ENCODE results near the gene CYFIP1.

CYFIP1 gene

DNA sequence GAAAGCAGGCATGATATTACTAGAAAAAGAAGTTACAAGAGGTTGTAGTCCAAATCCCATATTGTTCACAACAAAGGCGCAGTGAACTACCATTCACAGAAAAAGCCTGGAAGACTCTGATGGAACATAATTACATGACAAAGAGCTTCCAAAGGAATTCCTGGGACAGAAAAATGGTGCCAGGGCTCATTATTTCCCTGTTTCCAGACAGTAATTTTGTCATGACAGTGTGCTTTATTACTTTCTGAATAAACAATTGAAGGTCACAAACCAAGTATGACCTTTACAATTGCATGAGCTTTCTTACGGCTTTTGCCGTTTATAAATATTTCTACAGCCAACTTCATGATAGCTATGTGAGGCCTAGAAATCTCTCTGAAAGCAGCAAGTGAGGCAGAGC lies 61.0 kb downstream of the CYFIP1 start:
- WGBS (ENCODE audit: extremely low coverage, insufficient coverage, insufficient read length): no CpG with 5 or more reads among the region's 3 CpGs
- Histone ChIP-seq H3K4ac (ENCODE audit: low read depth, low read length) (no peak overlapping the region), H3K27me3 (ENCODE audit: insufficient read depth, low read length) (no peaks in the 10 kb centered on the region), H3K18ac (ENCODE audit: low read length) (no peak overlapping the region), H3K79me2 (ENCODE audit: control insufficient read depth, insufficient read depth, low read length, poor library complexity) (peaks cover 1% of the 10 kb centered on the region), H3K27ac (ENCODE audit: low read depth, low read length) (no peak overlapping the region), H3K4me1 (ENCODE audit: control insufficient read depth in 1 of 2, insufficient read depth in 2 of 2, low read length in 2 of 2) (no peaks in the 10 kb centered on the region), H2BK12ac (ENCODE audit: low read length) (no peak overlapping the region), H3K4me3 (ENCODE audit: low read depth, low read length) (no peak overlapping the region), H4K8ac (ENCODE audit: low read depth, low read length) (no peak overlapping the region), H3K9me3 (ENCODE audit: insufficient read depth, low read depth, low read length) (peaks cover 2% of the 10 kb centered on the region), H2BK5ac (ENCODE audit: low read depth, low read length, poor library complexity) (no peak overlapping the region), H3K9ac (ENCODE audit: low read length) (no peak overlapping the region), H2AFZ (ENCODE audit: insufficient read depth, low read length, poor library complexity) (no peak overlapping the region), H3K79me1 (ENCODE audit: low read length) (peaks cover 4% of the 10 kb centered on the region), H2BK120ac (ENCODE audit: insufficient read depth, low read length, poor library complexity) (no peak overlapping the region), H3K14ac (ENCODE audit: low read length) (no peak overlapping the region), H2AK5ac (ENCODE audit: low read length) (no peak overlapping the region), H4K91ac (ENCODE audit: low read depth, low read length) (no peak overlapping the region), H3K4me2 (ENCODE audit: low read length) (no peak overlapping the region), H3K23ac (ENCODE audit: low read length) (no peak overlapping the region), H4K12ac (ENCODE audit: low read depth, low read length) (no peak overlapping the region), H3K36me3 (ENCODE audit: control insufficient read depth in 1 of 2, insufficient read depth in 2 of 2, low read length in 2 of 2) (peaks cover 35 to 37% of the 10 kb centered on the region in 2 experiments)
- no peak for DNase-seq

DNA sequence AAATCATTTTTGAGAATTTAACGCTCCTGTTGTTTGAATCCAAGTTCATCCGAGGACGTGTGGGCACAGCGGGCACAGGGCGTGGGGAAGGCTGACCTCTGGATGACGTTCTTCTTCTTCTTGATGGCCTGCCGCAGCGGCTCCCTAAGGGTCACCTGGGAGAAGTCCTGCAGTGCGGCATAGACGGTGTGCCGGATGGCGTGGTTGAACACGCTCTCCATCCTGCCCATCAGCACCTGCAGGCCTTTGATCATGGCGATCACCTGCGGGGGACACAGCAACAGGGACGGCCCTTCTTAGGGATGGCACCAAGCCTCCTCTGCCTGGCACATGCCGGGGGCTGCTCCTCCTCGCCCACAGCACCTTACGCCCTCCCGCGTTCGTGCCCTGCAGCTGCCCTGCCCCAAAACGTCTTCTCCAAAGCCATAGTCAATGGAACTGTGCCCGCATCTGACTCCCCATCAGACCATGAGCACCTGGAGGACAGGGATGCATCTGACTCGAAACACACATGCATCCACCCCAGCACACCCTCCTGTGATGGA lies 61.5 kb downstream of the CYFIP1 start:
- peak overlapping the region; percentile 71 for H4K91ac ChIP-seq (ENCODE audit: low read depth, low read length)
- no peaks in the 10 kb centered on the region for H3K4me1 ChIP-seq (ENCODE audit: control insufficient read depth in 1 of 2, insufficient read depth in 2 of 2, low read length in 2 of 2)
- no peak overlapping the region for H3K23ac ChIP-seq (ENCODE audit: low read length)
- peak overlapping the region; percentile 49 for H2BK120ac ChIP-seq (ENCODE audit: insufficient read depth, low read length, poor library complexity)
- H3K79me2 ChIP-seq (ENCODE audit: control insufficient read depth, insufficient read depth, low read length, poor library complexity): peaks cover 1% of the 10 kb centered on the region
- no peak overlapping the region for H2BK5ac ChIP-seq (ENCODE audit: low read depth, low read length, poor library complexity)
- H3K4ac ChIP-seq (ENCODE audit: low read depth, low read length): no peak overlapping the region
- no peak overlapping the region for H2AFZ ChIP-seq (ENCODE audit: insufficient read depth, low read length, poor library complexity)
- H2BK12ac ChIP-seq (ENCODE audit: low read length): no peak overlapping the region
- no peak overlapping the region for H3K27ac ChIP-seq (ENCODE audit: low read depth, low read length)
- no peak overlapping the region for H3K4me2 ChIP-seq (ENCODE audit: low read length)
- H2AK5ac ChIP-seq (ENCODE audit: low read length): peak overlapping the region; percentile 35
- H3K4me3 ChIP-seq (ENCODE audit: low read depth, low read length): no peak overlapping the region
- peak overlapping the region; percentile 24 for H3K14ac ChIP-seq (ENCODE audit: low read length)
- H3K9ac ChIP-seq (ENCODE audit: low read length): no peak overlapping the region
- WGBS (ENCODE audit: extremely low coverage, insufficient coverage, insufficient read length): no CpG with 5 or more reads among the region's 25 CpGs
- DNase-seq: peak in 1 of 2 donors; percentile 10
- H3K27me3 ChIP-seq (ENCODE audit: insufficient read depth, low read length): no peaks in the 10 kb centered on the region
- peak overlapping the region; percentile 66 for H3K18ac ChIP-seq (ENCODE audit: low read length)
- peaks cover 2% of the 10 kb centered on the region for H3K9me3 ChIP-seq (ENCODE audit: insufficient read depth, low read depth, low read length)
- H4K8ac ChIP-seq (ENCODE audit: low read depth, low read length): no peak overlapping the region
- peaks cover 40 to 41% of the 10 kb centered on the region in 2 experiments for H3K36me3 ChIP-seq (ENCODE audit: control insufficient read depth in 1 of 2, insufficient read depth in 2 of 2, low read length in 2 of 2)
- no peak overlapping the region for H4K12ac ChIP-seq (ENCODE audit: low read depth, low read length)
- H3K79me1 ChIP-seq (ENCODE audit: low read length): peaks cover 4% of the 10 kb centered on the region

DNA sequence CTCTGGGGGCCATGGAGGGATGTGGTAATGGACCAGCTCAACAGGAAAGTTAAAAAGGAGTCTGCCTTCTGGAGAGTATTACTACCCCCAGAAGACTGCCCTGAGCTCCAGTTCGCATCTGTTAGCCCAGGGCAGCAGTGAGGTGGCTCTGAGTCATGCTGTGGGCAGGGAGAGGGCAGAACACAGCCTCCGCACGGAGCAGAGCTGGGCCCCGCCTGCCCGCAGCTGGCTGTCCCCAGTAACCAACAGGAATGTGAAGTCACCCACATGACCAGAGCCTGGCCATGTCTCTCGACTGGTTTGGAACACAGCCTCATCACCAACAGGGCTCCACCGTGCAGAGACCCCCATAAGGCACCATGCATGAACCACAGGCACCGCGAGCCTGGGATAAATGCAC lies 62.1 kb downstream of the CYFIP1 start:
- Histone ChIP-seq H4K8ac (ENCODE audit: low read depth, low read length) (no peak overlapping the region), H3K79me1 (ENCODE audit: low read length) (peaks cover 4% of the 10 kb centered on the region), H3K4me3 (ENCODE audit: low read depth, low read length) (no peak overlapping the region), H3K4me1 (ENCODE audit: control insufficient read depth in 1 of 2, insufficient read depth in 2 of 2, low read length in 2 of 2) (no peaks in the 10 kb centered on the region), H3K27me3 (ENCODE audit: insufficient read depth, low read length) (no peaks in the 10 kb centered on the region), H2AK5ac (ENCODE audit: low read length) (no peak overlapping the region), H4K12ac (ENCODE audit: low read depth, low read length) (no peak overlapping the region), H3K23ac (ENCODE audit: low read length) (no peak overlapping the region), H3K79me2 (ENCODE audit: control insufficient read depth, insufficient read depth, low read length, poor library complexity) (peaks cover 1% of the 10 kb centered on the region), H3K18ac (ENCODE audit: low read length) (no peak overlapping the region), H3K27ac (ENCODE audit: low read depth, low read length) (no peak overlapping the region), H3K4me2 (ENCODE audit: low read length) (no peak overlapping the region), H2BK120ac (ENCODE audit: insufficient read depth, low read length, poor library complexity) (no peak overlapping the region), H3K4ac (ENCODE audit: low read depth, low read length) (no peak overlapping the region), H3K36me3 (ENCODE audit: control insufficient read depth in 1 of 2, insufficient read depth in 2 of 2, low read length in 2 of 2) (peaks cover 42 to 44% of the 10 kb centered on the region in 2 experiments), H4K91ac (ENCODE audit: low read depth, low read length) (no peak overlapping the region), H2AFZ (ENCODE audit: insufficient read depth, low read length, poor library complexity) (no peak overlapping the region), H3K14ac (ENCODE audit: low read length) (no peak overlapping the region), H3K9me3 (ENCODE audit: insufficient read depth, low read depth, low read length) (peaks cover 2% of the 10 kb centered on the region), H3K9ac (ENCODE audit: low read length) (no peak overlapping the region), H2BK5ac (ENCODE audit: low read depth, low read length, poor library complexity) (no peak overlapping the region), H2BK12ac (ENCODE audit: low read length) (no peak overlapping the region)
- DNase-seq: peak; percentile 87 to 91
- WGBS (ENCODE audit: extremely low coverage, insufficient coverage, insufficient read length): no CpG with 5 or more reads among the region's 9 CpGs

DNA sequence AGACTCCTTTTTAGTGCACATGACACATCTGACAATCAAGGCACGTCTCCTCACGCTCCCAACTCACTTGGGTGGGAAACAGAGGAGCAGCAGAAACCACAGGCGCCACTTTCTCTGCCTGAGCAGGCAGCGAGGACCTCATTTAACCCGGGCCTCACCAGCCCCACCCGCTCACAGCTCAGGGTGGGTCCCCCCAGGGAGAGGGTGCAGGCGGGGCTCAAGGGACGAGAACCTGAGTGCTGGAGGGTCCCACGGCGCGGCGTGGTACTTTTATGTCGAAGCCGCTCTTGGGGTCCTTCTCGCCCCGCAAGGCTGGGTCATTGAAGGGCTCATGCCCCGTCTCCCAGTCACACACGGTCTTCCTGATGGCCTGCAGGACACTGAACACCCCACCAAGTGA lies 62.6 kb downstream of the CYFIP1 start:
- Histone ChIP-seq H3K9me3 (ENCODE audit: insufficient read depth, low read depth, low read length) (peaks cover 2% of the 10 kb centered on the region), H4K12ac (ENCODE audit: low read depth, low read length) (no peak overlapping the region), H3K4me1 (ENCODE audit: control insufficient read depth in 1 of 2, insufficient read depth in 2 of 2, low read length in 2 of 2) (no peaks in the 10 kb centered on the region), H3K4me2 (ENCODE audit: low read length) (no peak overlapping the region), H3K4ac (ENCODE audit: low read depth, low read length) (no peak overlapping the region), H4K8ac (ENCODE audit: low read depth, low read length) (no peak overlapping the region), H3K4me3 (ENCODE audit: low read depth, low read length) (no peak overlapping the region), H3K9ac (ENCODE audit: low read length) (no peak overlapping the region), H2AK5ac (ENCODE audit: low read length) (no peak overlapping the region), H3K18ac (ENCODE audit: low read length) (peak overlapping the region; percentile 23), H3K14ac (ENCODE audit: low read length) (peak overlapping the region; percentile 13), H2BK12ac (ENCODE audit: low read length) (no peak overlapping the region), H2BK5ac (ENCODE audit: low read depth, low read length, poor library complexity) (peak overlapping the region; percentile 42), H2BK120ac (ENCODE audit: insufficient read depth, low read length, poor library complexity) (no peak overlapping the region), H3K23ac (ENCODE audit: low read length) (no peak overlapping the region), H3K79me1 (ENCODE audit: low read length) (peaks cover 4% of the 10 kb centered on the region), H3K79me2 (ENCODE audit: control insufficient read depth, insufficient read depth, low read length, poor library complexity) (peaks cover 1% of the 10 kb centered on the region), H4K91ac (ENCODE audit: low read depth, low read length) (peak overlapping the region; percentile 31), H2AFZ (ENCODE audit: insufficient read depth, low read length, poor library complexity) (no peak overlapping the region), H3K36me3 (ENCODE audit: control insufficient read depth in 1 of 2, insufficient read depth in 2 of 2, low read length in 2 of 2) (peaks cover 46 to 49% of the 10 kb centered on the region in 2 experiments), H3K27me3 (ENCODE audit: insufficient read depth, low read length) (no peaks in the 10 kb centered on the region), H3K27ac (ENCODE audit: low read depth, low read length) (no peak overlapping the region)
- no CpG with 5 or more reads among the region's 18 CpGs for WGBS (ENCODE audit: extremely low coverage, insufficient coverage, insufficient read length)
- DNase-seq: no peak
